CD14-positive monocyte (primary cell): ENCODE data around the gene REV3L. TPM values are rescaled to one million over a fixed set of nuclear protein-coding genes. Genes with fewer than 3 reads are reported as not detected.

Source experiments
- DNase-seq, 3 donors: peaks; one replicate each; pipeline ENCODE4 v3.0.0-alpha.2; 2011 to 2022
- H2AFZ ChIP-seq: 2 replicates; pipeline ENCODE4 v1.6.0; 2012; ENCODE audit warnings: mild to moderate bottlenecking, low read depth, low read length, inconsistent platforms; ENCODE audit not compliant: insufficient read depth, poor library complexity, severe bottlenecking
- H3K27ac ChIP-seq, 2 donors: 1 replicate in 1 of 2; 2 replicates in 1 of 2; pipeline ENCODE4 v1.5.1; 2012 to 2013; ENCODE audit warnings: low read length in 2 of 2, control low read depth in 1 of 2, inconsistent platforms in 1 of 2, low read depth in 1 of 2, mild to moderate bottlenecking in 1 of 2
- H3K27me3 ChIP-seq, 2 donors: one replicate each; pipeline versions ENCODE4 v1.6.0 to v1.6.1; 2011 to 2013; ENCODE audit warnings: low read length in 2 of 2; ENCODE audit not compliant: control insufficient read depth in 2 of 2, insufficient read depth in 2 of 2
- H3K36me3 ChIP-seq, 2 donors: replicated peaks in 1 of 2; 1 replicate in 1 of 2; 2 replicates in 1 of 2; pipeline versions ENCODE4 v1.5.1 to v1.6.1; 2012 to 2013; ENCODE audit warnings: low read length in 2 of 2, control low read depth in 1 of 2, inconsistent platforms in 1 of 2, mild to moderate bottlenecking in 1 of 2; ENCODE audit not compliant: insufficient read depth in 2 of 2, control insufficient read depth in 1 of 2
- H3K4me1 ChIP-seq, 2 donors: 1 replicate in 1 of 2; 2 replicates in 1 of 2; pipeline versions ENCODE4 v1.5.1 to v1.6.1; 2012 to 2013; ENCODE audit warnings: low read length in 2 of 2, control low read depth in 1 of 2, inconsistent platforms in 1 of 2, mild to moderate bottlenecking in 1 of 2, moderate library complexity in 1 of 2; ENCODE audit not compliant: insufficient read depth in 2 of 2, control insufficient read depth in 1 of 2
- H3K4me2 ChIP-seq: replicated peaks from 2 replicates; pipeline ENCODE3; 2012; ENCODE audit warnings: low read length, moderate library complexity, mild to moderate bottlenecking; ENCODE audit not compliant: poor library complexity, severe bottlenecking; ENCODE audit errors: extremely low read depth
- H3K4me3 ChIP-seq, 3 experiments: fragments of 200-600 bp in 1 of 3; sonication (generic) in 1 of 3; replicated peaks in 1 of 3; 1 replicate in 2 of 3; 2 replicates in 1 of 3; pipeline ENCODE4 v1.5.1; 2011 to 2013; ENCODE audit warnings: low read length in 3 of 3, mild to moderate bottlenecking in 3 of 3, control low read depth in 2 of 3, low read depth in 2 of 3, inconsistent platforms in 1 of 3, moderate library complexity in 1 of 3
- H3K79me2 ChIP-seq: 2 replicates; pipeline ENCODE4 v1.6.0; 2012; ENCODE audit warnings: mild to moderate bottlenecking, control low read depth, inconsistent platforms, low read length, moderate library complexity; ENCODE audit not compliant: insufficient read depth
- H3K9ac ChIP-seq: 2 replicates; pipeline ENCODE4 v1.6.0; 2017; ENCODE audit warnings: low read length, mild to moderate bottlenecking; ENCODE audit not compliant: insufficient read depth, poor library complexity, severe bottlenecking
- H3K9me3 ChIP-seq, 2 donors: replicated peaks in 1 of 2; 1 replicate in 1 of 2; 2 replicates in 1 of 2; pipeline versions ENCODE4 v1.5.1 to v1.6.1; 2012 to 2013; ENCODE audit warnings: low read length in 2 of 2, control low read depth in 1 of 2; ENCODE audit not compliant: control insufficient read depth in 1 of 2, insufficient read depth in 1 of 2
- H4K20me1 ChIP-seq: 2 replicates; pipeline ENCODE4 v1.6.0; 2012; ENCODE audit warnings: mild to moderate bottlenecking, low read length, control low read depth, moderate library complexity; ENCODE audit not compliant: insufficient read depth
- H3K27ac Mint-ChIP-seq, 7 donors: one replicate each; pipeline ENCODE4 v1.8.0; 2020; ENCODE audit warnings: mild to moderate bottlenecking in 7 of 7, mixed read lengths in 7 of 7, moderate library complexity in 6 of 7, inconsistent platforms in 2 of 7
- H3K27me3 Mint-ChIP-seq, 3 donors: one replicate each; pipeline ENCODE4 v1.8.0; 2021 to 2022; ENCODE audit warnings: low read depth in 3 of 3, mild to moderate bottlenecking in 3 of 3, mixed read lengths in 3 of 3, moderate library complexity in 3 of 3, inconsistent platforms in 1 of 3
- H3K36me3 Mint-ChIP-seq, 2 donors: one replicate each; pipeline ENCODE4 v1.8.0; 2020; ENCODE audit warnings: mixed read lengths in 2 of 2, inconsistent platforms in 1 of 2, mild to moderate bottlenecking in 1 of 2
- H3K4me1 Mint-ChIP-seq: one replicate; pipeline ENCODE4 v1.8.0; 2020; ENCODE audit warnings: mild to moderate bottlenecking, mixed read lengths
- H3K4me3 Mint-ChIP-seq, 2 donors: one replicate each; pipeline ENCODE4 v1.8.0; 2020; ENCODE audit warnings: mild to moderate bottlenecking in 2 of 2, mixed read lengths in 2 of 2, moderate library complexity in 1 of 2
- H3K9me3 Mint-ChIP-seq, 7 donors: one replicate each; pipeline ENCODE4 v1.8.0; 2020 to 2022; ENCODE audit warnings: mixed read lengths in 7 of 7, mild to moderate bottlenecking in 6 of 7, moderate library complexity in 6 of 7, inconsistent platforms in 2 of 7
- WGBS: methylation state at CpG from one replicate; pipeline ENCODE4 v1.1.5; 2013; ENCODE audit warnings: missing lambda C conversion rate; ENCODE audit not compliant: insufficient coverage; 5-methylcytosine and 5-hydroxymethylcytosine counted together
- intact Hi-C, 2 donors: fragments of 100-400 bp; cut with micrococcal nuclease; formaldehyde crosslinking; loops; one replicate each; pipeline versions ENCODE4 v1.15.0 to v1.15.1; 2023
- polyA plus RNA-seq, 3 donors: library from polyadenylated mRNA; depleted of rRNA in 1 of 3; unstranded in 2 of 3; stranded (reverse) in 1 of 3; fragments of 300-500 nt in 2 of 3; fragments of >200 nt in 1 of 3; fragmentation: Illumina TruSeq in 2 of 3; gene quantifications; 1 replicate in 2 of 3; 2 replicates in 1 of 3; pipeline ENCODE4 v1.2.3, GENCODE V29; 2012 to 2021
- TF ChIP-seq, protein P1 (sequence below): fragments of 200-600 bp; IDR thresholded peaks from one replicate; pipeline ENCODE4 v1.8.0; 2022; ENCODE audit warnings: antibody characterized with exemption, mild to moderate bottlenecking

Gene REV3L
- polyA plus RNA-seq, 3 donors, result 3.4 to 5.7 (median 4.9) TPM

DNA sequence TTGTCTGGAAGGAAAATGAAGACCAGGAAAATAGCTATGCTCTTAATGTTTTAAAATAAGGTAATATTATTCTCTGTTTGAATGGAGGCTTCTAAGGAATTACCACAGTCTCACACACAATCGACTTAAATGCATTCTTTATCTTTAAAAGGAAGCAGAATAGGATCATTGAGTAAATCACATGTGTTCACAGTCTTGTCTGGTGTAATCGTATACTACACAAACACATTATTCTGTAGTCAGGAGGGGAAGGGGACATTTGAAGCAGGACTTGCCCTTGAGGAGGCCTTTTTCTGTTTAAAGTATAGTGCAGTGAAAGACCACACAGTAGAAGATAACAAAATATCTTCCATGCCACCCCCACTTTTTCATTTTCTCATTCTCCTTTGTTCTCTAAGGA is 20.6 kb upstream of the REV3L start:
- no peak overlapping the region for H3K27ac ChIP-seq
- no peak for DNase-seq
- no CpG with 5 or more reads among the region's 2 CpGs for WGBS
- no peaks in the 10 kb centered on the region for H3K79me2 ChIP-seq
- H3K4me3 ChIP-seq, result no peak overlapping the region
- Mint-ChIP-seq H3K27me3 (peaks cover 0 to 2% (median 0%) of the 10 kb centered on the region in 3 donors), H3K27ac (no peak overlapping the region), H3K4me1 (peaks cover 5% of the 10 kb centered on the region), H3K9me3 (peaks cover 0 to 2% (median 0%) of the 10 kb centered on the region in 7 donors), H3K36me3 (peaks cover 3 to 6% of the 10 kb centered on the region in 2 donors), H3K4me3 (no peak overlapping the region)
- H3K4me2 ChIP-seq, result no peak overlapping the region
- intact Hi-C loops, result no loop called here
- H2AFZ ChIP-seq, result no peak overlapping the region
- no peaks in the 10 kb centered on the region for H3K27me3 ChIP-seq
- no peaks in the 10 kb centered on the region for H4K20me1 ChIP-seq
- H3K9me3 ChIP-seq, result no peaks in the 10 kb centered on the region
- no peaks in the 10 kb centered on the region for H3K36me3 ChIP-seq
- TF ChIP-seq, protein P1, sequence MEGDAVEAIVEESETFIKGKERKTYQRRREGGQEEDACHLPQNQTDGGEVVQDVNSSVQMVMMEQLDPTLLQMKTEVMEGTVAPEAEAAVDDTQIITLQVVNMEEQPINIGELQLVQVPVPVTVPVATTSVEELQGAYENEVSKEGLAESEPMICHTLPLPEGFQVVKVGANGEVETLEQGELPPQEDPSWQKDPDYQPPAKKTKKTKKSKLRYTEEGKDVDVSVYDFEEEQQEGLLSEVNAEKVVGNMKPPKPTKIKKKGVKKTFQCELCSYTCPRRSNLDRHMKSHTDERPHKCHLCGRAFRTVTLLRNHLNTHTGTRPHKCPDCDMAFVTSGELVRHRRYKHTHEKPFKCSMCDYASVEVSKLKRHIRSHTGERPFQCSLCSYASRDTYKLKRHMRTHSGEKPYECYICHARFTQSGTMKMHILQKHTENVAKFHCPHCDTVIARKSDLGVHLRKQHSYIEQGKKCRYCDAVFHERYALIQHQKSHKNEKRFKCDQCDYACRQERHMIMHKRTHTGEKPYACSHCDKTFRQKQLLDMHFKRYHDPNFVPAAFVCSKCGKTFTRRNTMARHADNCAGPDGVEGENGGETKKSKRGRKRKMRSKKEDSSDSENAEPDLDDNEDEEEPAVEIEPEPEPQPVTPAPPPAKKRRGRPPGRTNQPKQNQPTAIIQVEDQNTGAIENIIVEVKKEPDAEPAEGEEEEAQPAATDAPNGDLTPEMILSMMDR, result no peak
- no peak overlapping the region for H3K9ac ChIP-seq
- no peaks in the 10 kb centered on the region for H3K4me1 ChIP-seq

DNA sequence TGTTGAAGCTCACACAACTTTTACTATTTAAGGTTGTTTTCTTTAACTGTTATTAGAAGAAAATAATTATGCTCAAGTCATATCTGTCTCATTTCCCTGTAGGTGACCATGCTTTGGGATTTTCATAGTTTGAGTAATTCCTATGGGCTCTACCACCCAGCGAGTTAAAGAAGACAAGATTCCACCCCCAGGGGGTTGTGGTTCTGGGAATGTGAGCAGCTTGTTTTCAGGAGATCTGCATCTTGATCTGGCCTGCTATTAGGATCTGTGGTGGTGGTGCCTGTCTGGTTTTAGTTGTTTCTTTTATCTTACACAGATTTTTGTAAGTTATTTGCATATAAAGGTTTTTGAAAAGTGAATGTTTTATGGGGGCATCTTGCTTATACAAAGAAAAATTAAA is 20.2 kb upstream of the REV3L start:
- no peaks in the 10 kb centered on the region for H3K36me3 ChIP-seq
- peaks cover 0 to 2% (median 0%) of the 10 kb centered on the region in 3 donors for H3K27me3 Mint-ChIP-seq
- DNase-seq, result no peak
- H3K79me2 ChIP-seq, result no peaks in the 10 kb centered on the region
- H3K9me3 ChIP-seq, result no peaks in the 10 kb centered on the region
- WGBS, result 100% methylated on average over 1 of the region's 1 CpG
- H3K27ac Mint-ChIP-seq, result no peak overlapping the region
- no peak overlapping the region for H3K4me3 ChIP-seq
- peaks cover 3 to 6% of the 10 kb centered on the region in 2 donors for H3K36me3 Mint-ChIP-seq
- no peak overlapping the region for H3K4me3 Mint-ChIP-seq
- intact Hi-C loops, result no loop called here
- TF ChIP-seq, protein P1, result no peak
- H3K27me3 ChIP-seq, result no peaks in the 10 kb centered on the region
- no peaks in the 10 kb centered on the region for H3K4me1 ChIP-seq
- H2AFZ ChIP-seq, result no peak overlapping the region
- H3K9ac ChIP-seq, result no peak overlapping the region
- no peak overlapping the region for H3K4me2 ChIP-seq
- H4K20me1 ChIP-seq, result no peaks in the 10 kb centered on the region
- peaks cover 5% of the 10 kb centered on the region for H3K4me1 Mint-ChIP-seq
- no peak overlapping the region for H3K27ac ChIP-seq
- H3K9me3 Mint-ChIP-seq, result peaks cover 0 to 2% (median 0%) of the 10 kb centered on the region in 7 donors
